GM11168 (cell line): ENCODE data around the gene UGT1A3.

ENCODE experiments used
- in situ Hi-C: fragments of 300-500 bp; cut with MboI; formaldehyde crosslinking; loops from one replicate; pipeline ENCODE4 v1.12.0; 2022; ENCODE audit warnings: low sequenced_read_pairs; ENCODE audit not compliant: unreplicated experiment

The UGT1A3 gene

GRCh38 chr2:233791883-233792329 is 63.1 kb downstream of the UGT1A3 start:
- in situ Hi-C loops = no loop called here

- in situ Hi-C loops = no loop called here
Measured at GRCh38 chr2:233792720-233793119, 63.9 kb downstream of the UGT1A3 start.

GRCh38 chr2:233793465-233794127 is 64.8 kb downstream of the UGT1A3 start:
- in situ Hi-C loops = no loop called here

DNA sequence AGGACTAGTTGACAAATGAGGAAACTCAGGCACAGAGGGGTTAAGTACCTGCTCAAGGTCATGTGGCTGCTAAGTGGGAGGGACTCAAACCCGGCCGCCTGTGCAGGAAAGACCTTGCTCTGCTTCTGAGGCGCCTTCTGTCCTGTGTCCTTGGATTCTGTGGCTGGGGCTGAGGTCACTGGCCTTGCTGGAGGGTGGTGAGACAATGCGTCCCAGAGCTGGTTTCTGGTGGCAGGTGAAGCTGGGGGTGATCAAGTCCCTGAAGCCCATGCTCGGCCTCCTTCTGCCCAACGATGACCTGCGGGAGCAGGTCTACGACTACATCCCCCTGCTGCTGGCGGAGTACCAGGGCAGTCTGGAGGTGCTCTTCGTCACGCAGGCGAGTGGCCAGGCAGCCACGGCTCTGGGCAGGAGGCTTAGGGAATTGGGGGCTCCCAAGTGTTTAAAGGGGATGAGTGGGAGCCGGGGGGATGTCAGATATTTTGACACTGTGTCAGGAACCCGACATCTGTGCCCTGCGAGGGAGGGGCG is 65.4 kb downstream of the UGT1A3 start:
- in situ Hi-C loops = no loop called here

GRCh38 chr2:233795735-233796171 is 66.9 kb downstream of the UGT1A3 start:
- in situ Hi-C loops = no loop called here

GRCh38 chr2:233796254-233796653 is 67.4 kb downstream of the UGT1A3 start:
- in situ Hi-C loops = no loop called here

GRCh38 chr2:233798335-233799086 is 69.7 kb downstream of the UGT1A3 start:
- in situ Hi-C loops = no loop called here

DNA sequence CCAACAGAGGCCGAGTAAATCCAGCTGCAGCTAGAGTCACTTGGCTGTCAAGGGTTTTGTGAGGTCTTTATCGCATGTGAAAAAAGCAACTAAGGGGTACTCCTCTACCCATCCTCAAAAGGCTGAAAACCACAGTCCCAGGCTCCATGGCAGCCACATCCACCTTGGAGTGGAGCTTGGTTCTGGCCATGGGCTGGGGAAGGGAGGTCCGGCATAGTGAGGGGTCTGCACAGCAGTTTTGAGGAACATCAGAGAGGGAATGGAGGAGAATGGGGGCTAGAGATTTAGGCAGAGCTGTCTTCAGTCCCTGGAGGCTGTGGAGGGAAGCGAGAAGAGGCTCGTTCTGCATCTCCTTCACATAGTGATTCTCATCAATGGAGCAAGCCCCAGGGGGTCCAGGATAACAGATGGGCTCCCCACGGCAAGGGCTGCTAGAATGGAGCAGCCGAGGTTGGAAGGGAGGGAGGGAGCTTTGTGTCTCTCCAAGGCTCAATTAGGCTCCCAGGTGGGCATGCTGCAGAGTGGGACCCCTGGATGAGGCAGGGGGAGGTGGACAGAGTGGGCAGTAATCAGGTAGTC is 70.3 kb downstream of the UGT1A3 start:
- in situ Hi-C loops = no loop called here

DNA sequence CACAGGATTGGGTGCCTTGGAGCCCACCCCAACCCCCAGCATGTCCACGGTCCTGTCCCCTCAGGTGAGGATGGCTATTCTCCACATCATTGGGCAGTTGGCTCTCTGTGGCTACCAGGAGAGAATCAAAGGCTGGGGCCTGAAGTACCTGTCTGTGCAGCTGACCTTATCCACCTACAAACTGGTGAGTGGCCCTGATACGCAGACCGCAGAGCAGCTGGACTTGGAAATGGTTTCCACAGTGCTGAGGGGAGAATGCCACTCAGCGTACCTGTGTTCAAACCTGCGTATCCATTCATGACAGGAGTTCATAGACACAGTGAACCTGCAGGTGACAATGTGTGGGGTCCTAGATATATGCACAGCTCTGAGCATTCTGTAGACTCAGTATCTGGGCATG is 70.9 kb downstream of the UGT1A3 start:
- in situ Hi-C loops = no loop called here

DNA sequence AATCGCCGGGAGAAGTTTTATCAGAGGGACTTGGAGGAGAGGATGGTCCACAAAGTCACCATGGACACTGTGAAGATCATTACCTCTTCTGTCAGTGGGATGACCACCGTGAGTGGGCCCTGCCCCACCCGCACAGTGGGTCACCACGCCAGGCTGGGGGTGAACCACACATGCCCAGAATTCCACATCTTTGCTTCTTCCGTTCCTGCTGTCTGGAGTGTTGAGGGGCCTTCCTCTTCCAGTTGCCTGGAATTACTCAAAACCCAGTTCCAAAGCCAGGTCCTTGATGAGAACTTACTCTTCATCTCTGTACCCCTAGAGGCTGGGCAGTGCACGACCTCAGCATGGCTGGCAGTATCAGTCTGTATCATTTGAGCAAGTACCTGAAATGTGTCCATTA is 71.4 kb downstream of the UGT1A3 start:
- in situ Hi-C loops = no loop called here

DNA sequence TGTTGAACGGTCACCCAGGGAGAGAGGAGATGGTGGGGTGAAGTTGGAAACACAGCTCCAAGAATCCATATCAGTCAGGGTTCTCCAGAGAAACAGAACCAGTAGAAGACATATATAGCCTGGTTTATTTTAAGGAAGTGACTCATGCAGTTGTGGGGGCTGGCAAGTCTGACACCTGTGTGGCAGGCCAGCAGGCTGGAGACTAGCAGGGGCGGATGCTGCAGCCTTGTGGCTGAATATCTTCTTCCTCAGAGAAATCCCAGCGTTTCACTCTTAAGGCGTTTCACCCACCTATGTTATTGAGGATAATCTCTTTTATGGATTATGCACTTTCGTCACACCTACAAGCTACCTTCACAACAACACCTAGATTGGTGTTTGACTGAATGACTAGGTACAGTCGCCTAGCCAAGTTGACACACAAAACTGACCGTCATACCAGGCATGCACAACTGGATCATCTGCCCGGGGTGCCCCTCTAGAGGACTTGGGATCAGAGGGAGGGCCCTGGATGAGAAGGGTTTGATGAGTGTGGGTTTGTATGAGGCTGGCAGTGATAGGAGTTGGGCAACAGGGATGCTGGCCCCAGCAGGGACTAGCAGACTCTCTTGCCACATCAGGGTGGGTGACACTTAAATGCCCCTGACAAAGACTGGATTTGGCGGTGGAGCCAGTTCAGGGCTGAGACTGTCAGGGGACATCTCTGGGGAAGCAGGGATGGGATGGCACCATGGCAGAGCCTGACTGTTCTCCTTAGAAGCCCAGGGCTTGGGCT is 72.7 kb downstream of the UGT1A3 start:
- in situ Hi-C loops = no loop called here

DNA sequence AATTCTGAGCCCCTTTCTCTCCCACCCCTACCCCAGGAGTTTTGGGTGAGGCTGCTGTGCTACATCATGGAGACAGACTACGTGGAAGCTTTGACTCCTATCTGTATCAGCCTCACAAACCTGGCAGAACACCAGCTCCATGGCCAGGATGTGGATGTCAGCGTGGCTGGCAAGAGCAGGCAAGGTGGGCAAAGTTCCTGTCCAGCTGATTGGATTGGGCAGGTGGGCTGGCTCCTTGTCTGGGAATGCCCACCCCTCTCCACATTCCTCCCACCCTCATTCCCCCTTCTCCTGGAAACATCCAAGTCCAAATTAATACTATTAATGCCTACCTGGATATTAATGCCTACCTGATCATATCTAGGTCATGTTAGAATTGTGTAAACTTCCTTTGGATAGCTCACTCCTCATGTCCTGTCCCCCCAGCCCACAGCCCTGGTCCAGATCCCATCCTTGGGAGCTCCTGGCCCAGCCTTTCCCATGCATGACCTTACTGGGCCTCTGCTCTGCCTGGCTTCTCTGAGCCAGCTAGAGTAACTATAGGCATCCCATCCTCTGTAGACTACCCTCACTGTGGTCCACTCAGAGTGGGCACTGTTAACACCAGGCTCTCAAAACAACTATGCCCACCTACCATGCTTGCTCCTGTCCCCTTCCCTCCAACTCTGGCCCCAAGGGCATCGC is 73.4 kb downstream of the UGT1A3 start:
- in situ Hi-C loops = no loop called here

DNA sequence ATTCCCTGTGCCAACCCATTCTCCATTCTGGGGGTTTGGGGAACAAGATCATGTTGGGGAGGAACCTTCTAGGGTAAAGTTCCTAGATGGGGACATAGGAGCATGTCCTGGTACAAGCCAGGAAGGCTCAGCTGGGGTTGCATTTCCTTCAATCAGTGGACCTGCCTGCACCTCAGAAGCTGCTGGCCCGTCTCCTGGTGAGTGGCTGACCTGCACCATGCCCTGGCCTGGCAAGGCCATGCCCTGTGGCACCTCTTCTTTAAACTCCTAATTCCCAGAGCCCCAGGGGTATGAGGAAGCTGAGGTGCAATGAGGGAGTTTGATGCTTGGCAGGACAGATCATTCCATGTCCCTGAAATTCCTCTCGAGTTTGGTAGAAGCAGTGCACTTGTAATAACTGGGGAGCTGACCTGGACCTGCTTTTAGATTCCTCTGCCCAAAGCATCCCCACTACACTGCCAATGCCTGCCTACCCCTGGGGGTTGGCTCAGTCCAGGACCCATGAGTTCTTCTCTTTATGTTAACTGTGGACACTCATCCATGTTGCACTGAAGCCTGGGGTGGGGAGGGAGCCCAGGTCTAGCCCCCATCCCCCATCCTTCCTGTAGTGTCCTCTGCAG is 74.6 kb downstream of the UGT1A3 start:
- in situ Hi-C loops = no loop called here

DNA sequence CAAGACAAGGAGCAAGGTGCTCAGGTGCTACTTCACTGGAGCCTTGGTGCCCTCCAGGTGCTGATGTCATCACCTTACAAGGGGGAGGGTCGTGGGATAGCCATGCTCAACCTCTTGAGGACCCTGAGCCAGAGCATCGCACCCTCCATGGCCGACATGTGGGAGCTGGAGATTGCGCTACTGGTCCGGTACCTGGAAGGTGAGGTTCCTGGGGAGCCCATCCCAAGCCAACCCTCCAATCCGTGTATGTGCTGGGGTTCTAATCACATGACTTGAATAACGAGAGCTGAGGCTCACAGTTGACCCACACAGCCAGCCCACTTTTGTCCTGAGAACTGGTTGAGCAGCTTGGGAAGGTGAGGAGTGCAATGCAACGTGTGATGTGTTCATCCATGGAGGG is 75.2 kb downstream of the UGT1A3 start:
- in situ Hi-C loops = no loop called here

DNA sequence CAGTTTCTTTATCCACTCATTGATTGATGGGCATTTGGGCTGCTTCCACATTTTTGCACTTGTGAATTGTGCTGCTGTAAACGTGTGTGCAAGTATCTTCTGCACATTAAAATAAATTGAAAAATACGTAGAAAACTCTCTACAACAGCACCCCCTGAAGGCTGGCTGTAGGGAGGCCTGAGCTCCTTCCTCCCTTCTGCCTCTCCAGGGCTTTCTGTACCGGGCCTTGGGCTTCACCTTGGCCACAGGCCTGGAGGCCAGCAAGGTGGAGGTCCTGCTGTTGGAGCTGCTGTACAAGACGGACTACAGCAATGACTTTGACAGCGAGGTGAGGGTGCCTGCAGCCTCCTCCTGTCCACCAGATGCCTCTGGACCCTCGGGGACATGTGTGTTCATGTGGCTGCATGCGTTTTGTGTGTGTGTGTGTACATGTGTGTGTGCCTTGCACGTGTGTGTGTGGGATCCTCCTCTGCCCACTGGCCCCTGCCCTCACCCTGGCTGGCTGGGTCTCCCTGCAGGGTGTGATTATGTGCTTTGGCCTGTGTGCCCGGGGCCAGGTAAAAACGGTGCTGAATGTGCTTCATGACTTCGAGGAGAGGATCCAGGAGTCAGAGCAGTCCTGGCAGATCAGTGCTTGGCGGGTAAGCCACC is 78.5 kb downstream of the UGT1A3 start:
- in situ Hi-C loops = no loop called here

GRCh38 chr2:233807966-233808935 is 79.4 kb downstream of the UGT1A3 start:
- in situ Hi-C loops = no loop called here

DNA sequence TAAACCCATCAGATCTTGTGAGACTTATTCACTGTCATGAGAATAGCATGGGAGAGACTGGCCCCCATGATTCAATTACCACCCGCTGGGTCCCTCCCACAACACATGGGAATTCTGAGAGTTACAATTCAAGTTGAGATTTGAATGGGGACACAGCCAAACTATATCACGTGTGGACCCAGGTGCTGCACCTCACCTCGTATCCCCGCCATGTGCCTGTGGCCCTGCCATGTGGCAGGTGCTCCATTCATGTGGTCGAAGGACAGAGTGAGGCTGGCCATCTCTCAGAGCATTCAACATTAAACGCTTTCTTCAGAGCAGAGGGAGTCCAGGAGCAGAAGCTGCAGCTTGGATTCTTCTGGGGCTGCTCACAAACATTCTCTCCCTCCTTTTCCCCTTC is 81.5 kb downstream of the UGT1A3 start:
- in situ Hi-C loops = no loop called here

DNA sequence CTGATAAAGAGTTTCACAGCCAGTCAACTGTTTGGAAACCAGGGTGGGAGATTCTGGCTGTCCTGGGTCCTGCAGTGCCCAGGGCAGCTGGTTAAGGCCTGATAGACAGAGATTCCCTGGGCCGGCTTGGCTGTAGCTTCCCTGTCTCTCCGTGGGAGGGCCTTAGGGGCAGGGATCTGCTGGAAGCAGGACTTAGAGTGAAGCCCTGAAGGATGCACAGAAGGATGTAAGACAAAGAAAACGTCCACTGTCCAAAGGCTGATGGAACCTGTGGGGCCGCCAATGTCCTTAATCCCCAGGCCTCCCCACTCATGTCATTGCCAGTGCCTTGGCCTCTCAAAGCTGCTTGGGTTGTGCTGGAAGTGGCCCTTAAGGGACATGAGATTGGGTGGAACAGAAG is 82.2 kb downstream of the UGT1A3 start:
- in situ Hi-C loops = no loop called here
